Activated CD4-positive, alpha-beta T cell treated with anti-CD3 and anti-CD28 coated beads, Interleukin-2, amount 10 ng/mL, durations not matched to agents 7 days and 5 days (primary cell): Measurements from ENCODE around the gene PROB1. TPM values are rescaled to one million over a fixed set of nuclear protein-coding genes. Genes with fewer than 3 reads are reported as not detected.
A peak's percentile ranks its signal among the peaks of the same experiment; 100 is the strongest.
"Not testable (repeated sequence)": the region's sequence is repeated elsewhere in the genome, so short reads cannot be mapped to it uniquely, and the experiment has no call there.

ENCODE experiments used
- CTCF ChIA-PET: fragments of 350-600 bp; sonication (Branson Sonifier 250); formaldehyde crosslinking; loops from one replicate; lab custom pipeline; 2021; ENCODE audit warnings: antibody characterized with exemption; lab: Charles Lee
- POLR2A ChIA-PET: fragments of 350-600 bp; sonication (Branson Sonifier 250); formaldehyde crosslinking; loops from one replicate; lab custom pipeline; 2021; ENCODE audit warnings: antibody characterized with exemption; lab: Charles Lee
- DNase-seq: peaks from one replicate; pipeline ENCODE4 v3.0.0-alpha.2; 2020
- H3K27ac Mint-ChIP-seq: one replicate; pipeline ENCODE4 v1.8.0; 2021; ENCODE audit warnings: mild to moderate bottlenecking, moderate library complexity, mixed read lengths
- H3K27me3 Mint-ChIP-seq: one replicate; pipeline ENCODE4 v1.8.0; 2021; ENCODE audit warnings: mixed read lengths
- H3K36me3 Mint-ChIP-seq: one replicate; pipeline ENCODE4 v1.8.0; 2021; ENCODE audit warnings: low read depth, mixed read lengths
- H3K4me1 Mint-ChIP-seq: one replicate; pipeline ENCODE4 v1.8.0; 2021; ENCODE audit warnings: mixed read lengths
- H3K4me3 Mint-ChIP-seq: one replicate; pipeline ENCODE4 v1.8.0; 2021; ENCODE audit warnings: mild to moderate bottlenecking, moderate library complexity, mixed read lengths
- H3K9me3 Mint-ChIP-seq: one replicate; pipeline ENCODE4 v1.8.0; 2021; ENCODE audit warnings: mixed read lengths
- total RNA-seq, 2 experiments: library from RNA; stranded (reverse); gene quantifications; one replicate each; pipeline ENCODE4 v1.2.3, GENCODE V29; 2021

PROB1 gene, protein sequence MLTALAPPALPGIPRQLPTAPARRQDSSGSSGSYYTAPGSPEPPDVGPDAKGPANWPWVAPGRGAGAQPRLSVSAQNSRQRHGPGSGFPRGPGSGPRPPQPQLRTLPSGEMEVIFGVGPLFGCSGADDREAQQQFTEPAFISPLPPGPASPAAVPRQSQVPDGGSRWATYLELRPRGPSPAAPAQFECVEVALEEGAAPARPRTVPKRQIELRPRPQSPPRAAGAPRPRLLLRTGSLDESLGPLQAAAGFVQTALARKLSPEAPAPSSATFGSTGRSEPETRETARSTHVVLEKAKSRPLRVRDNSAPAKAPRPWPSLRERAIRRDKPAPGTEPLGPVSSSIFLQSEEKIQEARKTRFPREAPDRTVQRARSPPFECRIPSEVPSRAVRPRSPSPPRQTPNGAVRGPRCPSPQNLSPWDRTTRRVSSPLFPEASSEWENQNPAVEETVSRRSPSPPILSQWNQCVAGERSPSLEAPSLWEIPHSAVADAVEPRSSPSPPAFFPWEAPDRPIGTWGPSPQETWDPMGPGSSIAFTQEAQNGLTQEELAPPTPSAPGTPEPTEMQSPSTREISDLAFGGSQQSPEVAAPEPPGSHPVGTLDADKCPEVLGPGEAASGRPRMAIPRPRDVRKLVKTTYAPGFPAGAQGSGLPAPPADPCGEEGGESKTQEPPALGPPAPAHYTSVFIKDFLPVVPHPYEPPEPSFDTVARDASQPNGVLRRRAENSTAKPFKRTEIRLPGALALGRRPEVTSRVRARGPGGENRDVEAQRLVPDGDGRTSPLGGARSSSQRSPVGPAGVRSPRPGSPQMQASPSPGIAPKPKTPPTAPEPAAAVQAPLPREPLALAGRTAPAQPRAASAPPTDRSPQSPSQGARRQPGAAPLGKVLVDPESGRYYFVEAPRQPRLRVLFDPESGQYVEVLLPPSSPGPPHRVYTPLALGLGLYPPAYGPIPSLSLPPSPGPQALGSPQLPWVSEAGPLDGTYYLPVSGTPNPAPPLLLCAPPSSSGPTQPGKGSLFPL
- 1 to 10 TPM; 3.3 to 3.4 TPM for total RNA-seq

GRCh38 chr5:139394654-139395566 is at the start of gene PROB1:
PROB1 (minus strand) TSS chr5:139395104; CDS start chr5:139395081, 23 bp downstream.
- peaks cover 15% of the 10 kb centered on the region for H3K36me3 Mint-ChIP-seq
- POLR2A ChIA-PET: no interaction called here
- H3K27ac Mint-ChIP-seq: no peak within 1 kb of the TSS
- H3K4me1 Mint-ChIP-seq: peaks cover 49% of the 10 kb centered on the region
- no peak for DNase-seq
- CTCF ChIA-PET: interaction anchor here (0.6 to 1.7 kb wide), 6 partner anchors 9 to 981 kb away, joined by 3 to 4 read pairs (median 3); partner anchors contain the start of gene SPATA24
- H3K9me3 Mint-ChIP-seq: no peaks in the 10 kb centered on the region
- H3K4me3 Mint-ChIP-seq: peak within 1 kb of the TSS; percentile 87
- H3K27me3 Mint-ChIP-seq: no peaks in the 10 kb centered on the region

- peak overlapping the region; percentile 84 for H3K27ac Mint-ChIP-seq
- peaks cover 80% of the 10 kb centered on the region for H3K4me1 Mint-ChIP-seq
- DNase-seq: no peak
- peaks cover 8% of the 10 kb centered on the region for H3K36me3 Mint-ChIP-seq
- ChIA-PET POLR2A (no interaction called here), CTCF (interaction anchor here (1.1 to 1.8 kb wide), 5 partner anchors 22 to 190 kb away, joined by 3 to 5 read pairs (median 5); no protein-coding TSS in a partner anchor)
- peaks cover 3% of the 10 kb centered on the region for H3K9me3 Mint-ChIP-seq
- H3K4me3 Mint-ChIP-seq: no peak overlapping the region
- no peaks in the 10 kb centered on the region for H3K27me3 Mint-ChIP-seq
These were observed 49.0 kb upstream of the PROB1 start for GRCh38 chr5:139443831-139444453.

DNA sequence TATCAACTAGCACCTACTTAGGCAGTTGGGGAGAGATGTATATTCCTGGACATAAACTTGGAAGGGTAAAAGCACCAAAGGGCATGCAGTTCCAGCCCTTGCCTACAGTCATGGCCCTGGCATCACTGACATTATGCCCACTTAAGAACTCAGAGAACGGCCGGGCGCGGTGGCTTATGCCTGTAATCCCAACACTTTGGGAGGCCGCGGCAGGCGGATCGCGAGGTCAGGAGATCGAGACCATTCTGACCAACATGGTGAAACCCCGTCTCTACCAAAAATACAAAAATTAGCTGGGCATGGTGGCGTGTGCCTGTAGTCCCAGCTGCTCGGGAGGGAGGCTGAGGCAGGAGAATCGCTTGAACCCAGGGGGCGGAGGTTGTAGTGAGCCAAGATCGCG is 45.5 kb upstream of the PROB1 start:
- H3K27ac Mint-ChIP-seq, DNase-seq, H3K27me3 Mint-ChIP-seq, POLR2A ChIA-PET, H3K4me3 Mint-ChIP-seq, H3K36me3 Mint-ChIP-seq, H3K9me3 Mint-ChIP-seq: not testable (repeated sequence)
- H3K4me1 Mint-ChIP-seq: peaks cover 64% of the 10 kb centered on the region
- CTCF ChIA-PET: interaction anchor here (1.2 to 6.3 kb wide), 3 partner anchors 10 to 37 kb away, joined by 3 to 49 read pairs (median 4); no protein-coding TSS in a partner anchor

- H3K27ac Mint-ChIP-seq: peak within 1 kb of the TSS; percentile 99
- peaks cover 59% of the 10 kb centered on the region for H3K4me1 Mint-ChIP-seq
- ChIA-PET CTCF (interaction anchor here (0.5 to 6.3 kb wide), 20 partner anchors 8 to 1107 kb away, joined by 3 to 49 read pairs (median 4); partner anchors contain the start of gene STING1), POLR2A (interaction anchor here (0.6 kb wide), 1 partner anchor 1130 kb away, joined by 3 read pairs; no protein-coding TSS in a partner anchor)
- peak within 1 kb of the TSS; percentile 94 for H3K4me3 Mint-ChIP-seq
- H3K27me3 Mint-ChIP-seq: no peaks in the 10 kb centered on the region
- H3K36me3 Mint-ChIP-seq: peaks cover 6% of the 10 kb centered on the region
- no peaks in the 10 kb centered on the region for H3K9me3 Mint-ChIP-seq
- peak; percentile 93 for DNase-seq
These were observed 44.4 kb upstream of the PROB1 start, which contains the start of gene DNAJC18 for GRCh38 chr5:139439013-139439903. DNAJC18 (minus strand) TSS chr5:139439525; CDS start chr5:139439445, 80 bp downstream.

DNA sequence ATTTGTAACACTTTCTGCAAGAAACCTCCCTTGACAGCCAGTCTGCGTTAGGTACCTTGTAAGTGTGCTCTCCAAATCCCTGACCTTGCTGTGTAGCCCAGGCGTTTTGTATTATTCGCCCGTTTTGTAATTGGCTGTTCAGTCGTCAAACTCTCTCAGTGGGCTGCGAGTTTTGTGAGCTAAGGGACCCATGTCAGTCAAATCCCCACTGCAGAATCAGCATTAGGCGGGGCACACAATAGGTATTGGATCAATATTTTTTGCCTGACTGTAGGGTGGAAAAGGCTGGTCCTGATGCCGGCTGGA is 43.8 kb upstream of the PROB1 start:
- H3K27me3 Mint-ChIP-seq: no peaks in the 10 kb centered on the region
- DNase-seq: no peak
- CTCF ChIA-PET: interaction anchor here (0.6 to 6.3 kb wide), 17 partner anchors 9 to 1108 kb away, joined by 3 to 49 read pairs (median 4); partner anchors contain the start of genes ECSCR and STING1
- peaks cover 53% of the 10 kb centered on the region for H3K4me1 Mint-ChIP-seq
- H3K9me3 Mint-ChIP-seq: no peaks in the 10 kb centered on the region
- peak overlapping the region; percentile 99 for H3K27ac Mint-ChIP-seq
- POLR2A ChIA-PET: interaction anchor here (0.6 kb wide), 2 partner anchors 58 to 1131 kb away, joined by 3 to 6 read pairs; no protein-coding TSS in a partner anchor
- peaks cover 6% of the 10 kb centered on the region for H3K36me3 Mint-ChIP-seq
- peak overlapping the region; percentile 94 for H3K4me3 Mint-ChIP-seq

DNA sequence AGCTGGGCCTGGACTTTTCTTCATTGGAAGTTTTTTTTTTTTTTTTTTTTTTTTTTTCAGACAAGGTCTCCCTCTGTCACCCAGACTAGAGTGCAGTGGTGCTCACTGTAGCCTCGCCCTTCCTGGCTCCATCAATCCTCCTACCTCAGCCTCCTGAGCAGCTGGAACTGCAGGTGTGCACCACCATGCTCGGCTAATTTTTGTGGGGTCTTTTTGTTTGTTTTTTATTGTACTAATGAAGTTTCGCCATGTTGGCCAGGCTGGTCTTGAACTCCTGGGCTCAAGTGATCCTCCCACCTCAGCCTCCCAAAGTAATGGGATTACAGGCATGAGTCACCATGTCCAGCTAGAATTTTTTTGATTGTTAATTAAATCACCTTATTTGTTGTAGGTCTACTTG is 40.8 kb upstream of the PROB1 start:
- H3K27ac Mint-ChIP-seq: no peak overlapping the region
- H3K27me3 Mint-ChIP-seq: no peaks in the 10 kb centered on the region
- H3K4me3 Mint-ChIP-seq: no peak overlapping the region
- H3K36me3 Mint-ChIP-seq: peaks cover 6% of the 10 kb centered on the region
- DNase-seq: no peak
- H3K4me1 Mint-ChIP-seq: peaks cover 30% of the 10 kb centered on the region
- CTCF ChIA-PET: interaction anchor here (0.6 to 6.3 kb wide), 8 partner anchors 10 to 412 kb away, joined by 3 to 49 read pairs (median 4); partner anchors contain the start of gene UBE2D2
- H3K9me3 Mint-ChIP-seq: no peaks in the 10 kb centered on the region
- POLR2A ChIA-PET: interaction anchor here (0.7 kb wide), 1 partner anchor 38 kb away, joined by 6 read pairs; no protein-coding TSS in a partner anchor

- H3K27me3 Mint-ChIP-seq: no peaks in the 10 kb centered on the region
- peaks cover 6% of the 10 kb centered on the region for H3K36me3 Mint-ChIP-seq
- DNase-seq: no peak
- POLR2A ChIA-PET: no interaction called here
- peaks cover 9% of the 10 kb centered on the region for H3K4me1 Mint-ChIP-seq
- H3K9me3 Mint-ChIP-seq: no peaks in the 10 kb centered on the region
- no peak overlapping the region for H3K4me3 Mint-ChIP-seq
- H3K27ac Mint-ChIP-seq: no peak overlapping the region
- CTCF ChIA-PET: interaction anchor here (0.8 to 3.1 kb wide), 4 partner anchors 9 to 67 kb away, joined by 3 to 8 read pairs (median 6); no protein-coding TSS in a partner anchor
These were observed 36.8 kb upstream of the PROB1 start for GRCh38 chr5:139431706-139432105.

DNA sequence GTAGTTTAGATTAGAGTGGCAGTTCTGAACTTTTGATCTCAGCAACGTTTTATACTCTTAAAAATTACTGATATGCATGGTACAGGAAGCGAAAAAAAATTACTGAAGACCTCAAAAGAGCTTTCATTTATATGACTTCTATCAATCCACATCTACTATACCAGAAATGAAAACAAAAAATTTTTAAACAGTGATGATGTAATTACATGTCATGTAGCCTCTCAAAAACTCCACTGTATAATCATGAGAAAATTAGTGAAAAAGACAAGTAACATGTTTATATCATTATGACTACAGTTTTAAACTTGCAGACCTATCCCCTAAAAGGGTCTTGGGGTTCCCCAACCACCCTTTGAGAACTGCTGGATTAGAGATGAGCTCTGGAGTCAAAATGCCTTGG is 35.1 kb upstream of the PROB1 start:
- CTCF ChIA-PET: interaction anchor here (0.6 to 3.0 kb wide), 8 partner anchors 8 to 171 kb away, joined by 3 to 15 read pairs (median 4); partner anchors contain the start of genes DNAJC18 and STING1
- Mint-ChIP-seq H3K27ac (no peak overlapping the region), H3K4me1 (peaks cover 9% of the 10 kb centered on the region), H3K9me3 (no peaks in the 10 kb centered on the region), H3K4me3 (no peak overlapping the region), H3K36me3 (peaks cover 6% of the 10 kb centered on the region), H3K27me3 (no peaks in the 10 kb centered on the region)
- no peak for DNase-seq
- POLR2A ChIA-PET: no interaction called here

GRCh38 chr5:139426203-139426885 is 31.4 kb upstream of the PROB1 start:
- H3K4me3 Mint-ChIP-seq: no peak overlapping the region
- ChIA-PET POLR2A (no interaction called here), CTCF (interaction anchor here (0.5 to 9.4 kb wide), 6 partner anchors 10 to 285 kb away, joined by 3 to 170 read pairs (median 4); partner anchors contain the start of gene DNAJC18)
- DNase-seq: no peak
- H3K27me3 Mint-ChIP-seq: no peaks in the 10 kb centered on the region
- H3K27ac Mint-ChIP-seq: no peak overlapping the region
- H3K4me1 Mint-ChIP-seq: peaks cover 19% of the 10 kb centered on the region
- peaks cover 15% of the 10 kb centered on the region for H3K36me3 Mint-ChIP-seq
- no peaks in the 10 kb centered on the region for H3K9me3 Mint-ChIP-seq

DNA sequence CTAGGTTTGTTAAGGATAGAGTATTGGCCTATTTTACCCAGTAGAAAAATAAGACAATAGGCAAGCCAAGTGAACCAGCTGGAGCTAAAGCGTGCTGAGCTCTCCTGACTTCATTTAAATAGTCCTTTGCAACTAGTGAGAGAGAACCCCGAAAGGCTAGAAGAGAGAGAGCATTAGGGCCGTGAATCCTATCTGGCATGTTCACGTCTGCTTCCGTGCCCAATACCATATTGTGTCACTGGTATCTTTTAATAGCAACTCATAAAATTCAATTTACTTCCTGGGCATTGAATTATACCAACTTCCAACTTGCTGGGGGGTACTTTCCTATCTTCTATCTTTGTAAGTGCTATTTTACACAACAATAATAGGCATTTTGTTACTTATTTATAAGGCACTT is 30.6 kb upstream of the PROB1 start:
- peaks cover 15% of the 10 kb centered on the region for H3K36me3 Mint-ChIP-seq
- no peaks in the 10 kb centered on the region for H3K9me3 Mint-ChIP-seq
- H3K27me3 Mint-ChIP-seq: no peaks in the 10 kb centered on the region
- H3K27ac Mint-ChIP-seq: no peak overlapping the region
- no peak overlapping the region for H3K4me3 Mint-ChIP-seq
- DNase-seq: no peak
- ChIA-PET POLR2A (no interaction called here), CTCF (interaction anchor here (0.6 to 9.4 kb wide), 5 partner anchors 9 to 284 kb away, joined by 3 to 170 read pairs (median 5); partner anchors contain the start of gene DNAJC18)
- H3K4me1 Mint-ChIP-seq: peaks cover 19% of the 10 kb centered on the region
